Trophoblast cell (in vitro differentiated cells and primary cell): ENCODE data around the gene LCE3A.

Source experiments
- DNase-seq, 2 donors: peaks; one replicate each; pipeline ENCODE4 v3.0.0-alpha.2; 2016
- H2AFZ ChIP-seq: 2 replicates; pipeline ENCODE4 v1.6.1; 2013; ENCODE audit warnings: low read length, moderate library complexity, mild to moderate bottlenecking; ENCODE audit not compliant: insufficient read depth, poor library complexity
- H2AK5ac ChIP-seq: 2 replicates; pipeline ENCODE4 v1.6.1; 2013; ENCODE audit warnings: mild to moderate bottlenecking, low read length
- H2BK120ac ChIP-seq: 2 replicates; pipeline ENCODE4 v1.6.1; 2013; ENCODE audit warnings: low read length, mild to moderate bottlenecking, moderate library complexity; ENCODE audit not compliant: insufficient read depth, poor library complexity
- H2BK12ac ChIP-seq: 2 replicates; pipeline ENCODE4 v1.6.1; 2013; ENCODE audit warnings: mild to moderate bottlenecking, low read length, moderate library complexity
- H2BK5ac ChIP-seq: 2 replicates; pipeline ENCODE4 v1.6.1; 2013; ENCODE audit warnings: low read length, low read depth, moderate library complexity, mild to moderate bottlenecking; ENCODE audit not compliant: poor library complexity
- H3K14ac ChIP-seq: 2 replicates; pipeline ENCODE4 v1.6.1; 2013; ENCODE audit warnings: mild to moderate bottlenecking, low read length
- H3K18ac ChIP-seq: 2 replicates; pipeline ENCODE4 v1.6.1; 2013; ENCODE audit warnings: mild to moderate bottlenecking, low read length
- H3K23ac ChIP-seq: 2 replicates; pipeline ENCODE4 v1.6.1; 2013; ENCODE audit warnings: low read length
- H3K27ac ChIP-seq: 2 replicates; pipeline ENCODE4 v1.5.1; 2013; ENCODE audit warnings: low read depth, mild to moderate bottlenecking, inconsistent platforms, low read length, moderate library complexity
- H3K27me3 ChIP-seq: 2 replicates; pipeline ENCODE4 v1.6.1; 2013; ENCODE audit warnings: inconsistent platforms, mild to moderate bottlenecking, low read length, moderate library complexity; ENCODE audit not compliant: insufficient read depth
- H3K36me3 ChIP-seq, 2 experiments: 1 replicate in 1 of 2; 2 replicates in 1 of 2; pipeline ENCODE4 v1.6.1; 2013; ENCODE audit warnings: low read length in 2 of 2, mild to moderate bottlenecking in 2 of 2, moderate library complexity in 1 of 2; ENCODE audit not compliant: insufficient read depth in 2 of 2, control insufficient read depth in 1 of 2
- H3K4ac ChIP-seq: 2 replicates; pipeline ENCODE4 v1.6.1; 2013; ENCODE audit warnings: low read depth, mild to moderate bottlenecking, low read length, moderate library complexity
- H3K4me1 ChIP-seq, 2 experiments: 1 replicate in 1 of 2; 2 replicates in 1 of 2; pipeline ENCODE4 v1.6.1; 2013; ENCODE audit warnings: low read length in 2 of 2, mild to moderate bottlenecking in 2 of 2, moderate library complexity in 1 of 2; ENCODE audit not compliant: insufficient read depth in 2 of 2, control insufficient read depth in 1 of 2
- H3K4me2 ChIP-seq: 2 replicates; pipeline ENCODE4 v1.6.1; 2013; ENCODE audit warnings: inconsistent platforms, mild to moderate bottlenecking, low read length, moderate library complexity
- H3K4me3 ChIP-seq: 2 replicates; pipeline ENCODE4 v1.5.1; 2013; ENCODE audit warnings: mild to moderate bottlenecking, low read depth, low read length, inconsistent platforms
- H3K79me1 ChIP-seq: one replicate; pipeline ENCODE4 v1.6.1; 2013; ENCODE audit warnings: low read length
- H3K79me2 ChIP-seq: 2 replicates; pipeline ENCODE4 v1.6.1; 2013; ENCODE audit warnings: low read length, mild to moderate bottlenecking; ENCODE audit not compliant: control insufficient read depth, insufficient read depth, poor library complexity
- H3K9ac ChIP-seq: 2 replicates; pipeline ENCODE4 v1.6.1; 2013; ENCODE audit warnings: mild to moderate bottlenecking, low read length
- H3K9me3 ChIP-seq: 2 replicates; pipeline ENCODE4 v1.6.1; 2013; ENCODE audit warnings: low read depth, mild to moderate bottlenecking, control low read depth, inconsistent platforms, low read length; ENCODE audit not compliant: insufficient read depth
- H4K12ac ChIP-seq: 2 replicates; pipeline ENCODE4 v1.6.1; 2013; ENCODE audit warnings: low read depth, mild to moderate bottlenecking, low read length, moderate library complexity
- H4K8ac ChIP-seq: 2 replicates; pipeline ENCODE4 v1.6.1; 2013; ENCODE audit warnings: low read depth, mild to moderate bottlenecking, low read length, moderate library complexity
- H4K91ac ChIP-seq: one replicate; pipeline ENCODE4 v1.6.1; 2013; ENCODE audit warnings: low read depth, mild to moderate bottlenecking, low read length, moderate library complexity
- WGBS: extraction: QIAGEN DNeasy Blood & Tissue Kit; methylation state at CpG from one replicate; pipeline ENCODE4 v1.1.7; 2013; ENCODE audit warnings: missing lambda C conversion rate; ENCODE audit not compliant: insufficient read length, insufficient coverage; ENCODE audit errors: extremely low coverage; 5-methylcytosine and 5-hydroxymethylcytosine counted together

LCE3A gene

GRCh38 chr1:152658649-152659048 is 35.7 kb upstream of the LCE3A start:
- H4K12ac ChIP-seq = no peak overlapping the region
- WGBS = no CpG with 5 or more reads among the region's 3 CpGs

GRCh38 chr1:152657677-152658076 is 34.8 kb upstream of the LCE3A start:
- no peak overlapping the region for H3K4ac ChIP-seq
- WGBS = no CpG with 5 or more reads among the region's 4 CpGs
- H3K4me1 ChIP-seq = no peaks in the 10 kb centered on the region
- H3K4me2 ChIP-seq = no peak overlapping the region
- H2AFZ ChIP-seq = no peak overlapping the region
- H3K79me2 ChIP-seq = no peaks in the 10 kb centered on the region
- H2AK5ac ChIP-seq = no peak overlapping the region
- H2BK5ac ChIP-seq = no peak overlapping the region
- no peaks in the 10 kb centered on the region for H3K79me1 ChIP-seq
- H3K27me3 ChIP-seq = no peaks in the 10 kb centered on the region
- no peak overlapping the region for H4K12ac ChIP-seq
- H2BK12ac ChIP-seq = no peak overlapping the region
- H3K18ac ChIP-seq = no peak overlapping the region
- H3K9me3 ChIP-seq = peaks cover 9% of the 10 kb centered on the region
- H3K36me3 ChIP-seq = no peaks in the 10 kb centered on the region
- H3K27ac ChIP-seq = no peak overlapping the region
- no peak overlapping the region for H3K9ac ChIP-seq
- no peak for DNase-seq
- H3K4me3 ChIP-seq = no peak overlapping the region
- H2BK120ac ChIP-seq = no peak overlapping the region
- H3K23ac ChIP-seq = no peak overlapping the region
- no peak overlapping the region for H4K91ac ChIP-seq
- no peak overlapping the region for H4K8ac ChIP-seq
- H3K14ac ChIP-seq = no peak overlapping the region

More at GRCh38 chr1:152658649-152659048, 35.7 kb upstream of the LCE3A start:
- H3K36me3 ChIP-seq = no peaks in the 10 kb centered on the region
- no peak overlapping the region for H3K4me2 ChIP-seq
- no peak overlapping the region for H3K18ac ChIP-seq
- H2BK12ac ChIP-seq = no peak overlapping the region
- no peak overlapping the region for H3K23ac ChIP-seq
- no peak overlapping the region for H2AK5ac ChIP-seq
- H4K91ac ChIP-seq = no peak overlapping the region
- H4K8ac ChIP-seq = no peak overlapping the region
- no peaks in the 10 kb centered on the region for H3K79me2 ChIP-seq
- H3K27ac ChIP-seq = no peak overlapping the region
- H3K9ac ChIP-seq = no peak overlapping the region
- H3K4me3 ChIP-seq = no peak overlapping the region
- no peak overlapping the region for H3K4ac ChIP-seq
- no peaks in the 10 kb centered on the region for H3K79me1 ChIP-seq
- no peak for DNase-seq
- no peak overlapping the region for H2BK120ac ChIP-seq
- H2BK5ac ChIP-seq = no peak overlapping the region
- no peak overlapping the region for H2AFZ ChIP-seq
- H3K4me1 ChIP-seq = no peaks in the 10 kb centered on the region
- peaks cover 19% of the 10 kb centered on the region for H3K9me3 ChIP-seq
- no peak overlapping the region for H3K14ac ChIP-seq
- H3K27me3 ChIP-seq = no peaks in the 10 kb centered on the region

- no peak overlapping the region for H3K9ac ChIP-seq
- H2BK120ac ChIP-seq = no peak overlapping the region
- H2AK5ac ChIP-seq = no peak overlapping the region
- no peak overlapping the region for H3K27ac ChIP-seq
- no peaks in the 10 kb centered on the region for H3K4me1 ChIP-seq
- no peak overlapping the region for H3K4ac ChIP-seq
- DNase-seq = peak in 1 of 2 donors; percentile 63
- no peak overlapping the region for H2BK5ac ChIP-seq
- H2BK12ac ChIP-seq = no peak overlapping the region
- H3K4me3 ChIP-seq = no peak overlapping the region
- H4K12ac ChIP-seq = no peak overlapping the region
- no peaks in the 10 kb centered on the region for H3K36me3 ChIP-seq
- peaks cover 12% of the 10 kb centered on the region for H3K9me3 ChIP-seq
- no peaks in the 10 kb centered on the region for H3K27me3 ChIP-seq
- no peak overlapping the region for H3K4me2 ChIP-seq
- H3K14ac ChIP-seq = no peak overlapping the region
- no peaks in the 10 kb centered on the region for H3K79me2 ChIP-seq
- H2AFZ ChIP-seq = no peak overlapping the region
- no peak overlapping the region for H4K91ac ChIP-seq
- no peak overlapping the region for H3K18ac ChIP-seq
- no peaks in the 10 kb centered on the region for H3K79me1 ChIP-seq
- H4K8ac ChIP-seq = no peak overlapping the region
- H3K23ac ChIP-seq = no peak overlapping the region
- no CpG with 5 or more reads among the region's 2 CpGs for WGBS
Observed at GRCh38 chr1:152656459-152656858, 33.6 kb upstream of the LCE3A start.

- Histone ChIP-seq H3K23ac (no peak overlapping the region), H4K91ac (no peak overlapping the region), H3K79me2 (no peaks in the 10 kb centered on the region), H3K18ac (no peak overlapping the region), H4K12ac (no peak overlapping the region), H3K79me1 (no peaks in the 10 kb centered on the region), H3K27ac (no peak overlapping the region), H2BK120ac (no peak overlapping the region), H3K4me2 (no peak overlapping the region), H3K14ac (no peak overlapping the region), H2BK12ac (no peak overlapping the region), H3K9me3 (peaks cover 10% of the 10 kb centered on the region), H4K8ac (no peak overlapping the region), H3K9ac (no peak overlapping the region), H3K4me1 (no peaks in the 10 kb centered on the region), H3K27me3 (no peaks in the 10 kb centered on the region), H3K36me3 (no peaks in the 10 kb centered on the region), H3K4ac (no peak overlapping the region), H2AK5ac (no peak overlapping the region), H3K4me3 (no peak overlapping the region), H2AFZ (no peak overlapping the region), H2BK5ac (no peak overlapping the region)
- DNase-seq = peak; percentile 56 to 88
- WGBS = no CpG with 5 or more reads among the region's 10 CpGs
Observed at GRCh38 chr1:152654110-152654509, 31.2 kb upstream of the LCE3A start.
